HG02884 (cell line): ENCODE measurements around the gene TCN2.
"Not testable (repeated sequence)": the region's sequence is repeated elsewhere in the genome, so short reads cannot be mapped to it uniquely, and the experiment has no call there.

ENCODE experiments used
- ATAC-seq: cut with Tn5 transposase; IDR thresholded peaks from one replicate; pipeline ENCODE4 v1.9.1; 2021; ENCODE audit warnings: mild to moderate bottlenecking, moderate library complexity; ENCODE audit not compliant: unreplicated experiment

TCN2 gene

GRCh38 chr22:30575859-30576258, 31.1 kb upstream of the TCN2 start:
- no peak for ATAC-seq

- ATAC-seq, result no peak
These were observed 28.5 kb upstream of the TCN2 start for GRCh38 chr22:30578481-30578880.

GRCh38 chr22:30580896-30581295, 26.1 kb upstream of the TCN2 start:
- ATAC-seq, result no peak

GRCh38 chr22:30582051-30582450, 24.9 kb upstream of the TCN2 start:
- no peak for ATAC-seq

DNA sequence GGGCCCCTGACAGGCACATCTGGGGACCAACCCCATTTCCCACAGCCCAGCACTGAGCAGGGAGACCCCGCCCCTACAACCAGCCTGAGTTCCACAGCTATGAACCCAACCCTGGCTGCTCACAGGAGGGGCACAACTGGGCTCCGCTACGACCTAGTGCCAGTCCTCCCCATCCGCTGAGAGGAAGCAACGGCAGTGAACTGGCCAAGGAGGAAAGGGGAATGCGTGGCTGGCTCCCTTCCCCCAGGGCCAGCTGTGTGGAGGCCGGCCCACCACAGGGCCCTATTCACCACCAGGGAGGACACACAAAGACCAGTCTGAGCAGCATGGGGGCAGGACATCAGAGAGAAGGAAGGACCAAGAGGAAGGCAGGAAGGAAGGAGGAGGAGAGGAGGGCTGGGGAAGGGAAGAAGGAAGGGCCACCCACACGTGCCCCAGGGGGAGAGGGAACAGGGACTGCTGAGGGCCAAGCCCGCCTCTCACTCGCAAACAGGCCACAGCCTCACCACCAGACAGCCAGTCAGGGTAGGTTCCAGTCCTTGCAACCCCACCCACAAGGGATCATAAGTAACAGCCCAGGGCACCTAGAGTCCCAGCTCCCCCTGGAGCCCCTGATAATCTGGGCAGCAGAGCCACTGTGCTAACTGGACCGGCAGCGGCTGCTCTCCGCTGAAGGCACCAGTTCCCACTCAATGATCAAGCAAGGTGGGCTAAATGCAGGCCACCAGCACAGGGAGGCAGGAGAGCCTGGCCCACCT, 24.0 kb upstream of the TCN2 start:
- no peak for ATAC-seq

DNA sequence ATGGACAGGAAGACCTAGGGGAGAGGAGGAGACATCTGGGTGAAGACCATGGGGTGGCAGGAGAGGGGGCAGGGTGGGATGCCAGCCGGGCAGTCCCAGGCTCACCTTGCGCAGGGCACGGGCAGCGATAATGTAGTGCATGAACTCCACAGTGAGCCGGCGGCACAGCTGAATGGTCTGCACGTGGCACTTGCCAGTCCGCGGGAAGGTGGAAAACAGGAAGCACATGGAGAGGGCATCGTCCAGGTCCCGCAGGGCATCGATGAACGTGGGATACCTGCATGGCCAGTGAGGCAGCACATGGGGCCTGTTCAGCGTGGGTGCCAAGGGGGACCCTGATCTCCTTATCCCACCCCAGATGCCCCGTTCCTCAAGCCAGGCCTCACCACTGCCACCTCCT, 22.5 kb upstream of the TCN2 start:
- no peak for ATAC-seq

DNA sequence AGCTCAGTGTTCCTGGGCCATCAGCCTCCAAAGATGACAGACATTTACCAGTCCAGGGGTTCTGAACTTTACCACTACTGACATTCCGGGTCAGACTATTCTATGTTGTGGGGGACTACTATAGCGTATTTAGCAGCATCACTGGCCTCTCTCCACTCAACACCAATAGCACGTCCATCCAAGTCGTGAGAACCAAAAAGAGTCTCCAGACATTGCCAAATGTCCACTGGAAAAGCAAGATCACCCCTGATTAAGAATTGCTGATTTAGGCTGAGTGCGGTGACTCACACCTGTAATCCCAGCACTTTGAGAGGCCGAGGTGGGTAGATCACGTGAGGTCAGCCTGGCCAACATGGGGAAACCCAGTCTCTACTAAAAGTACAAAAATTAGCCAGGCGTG, 20.6 kb upstream of the TCN2 start:
- no peak for ATAC-seq

DNA sequence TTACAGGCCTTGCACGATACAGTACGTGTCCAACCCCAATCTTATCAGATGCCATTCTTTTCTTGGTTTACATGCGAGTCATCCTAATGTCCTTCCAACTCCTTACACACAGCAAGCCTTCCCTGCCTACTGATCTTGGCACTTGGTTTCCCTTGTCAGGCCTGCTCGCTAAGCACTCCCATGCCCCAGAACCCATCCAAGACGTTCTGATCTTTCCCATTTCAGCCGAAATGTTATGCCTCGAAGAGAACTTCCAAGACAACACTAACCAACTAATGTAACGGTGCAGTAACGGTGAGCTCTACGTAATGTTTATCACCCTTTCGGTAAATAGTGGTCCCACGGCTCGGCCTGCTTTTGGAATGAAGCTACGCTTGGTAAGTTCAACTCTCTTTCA, 15.8 kb upstream of the TCN2 start:
- no peak for ATAC-seq

DNA sequence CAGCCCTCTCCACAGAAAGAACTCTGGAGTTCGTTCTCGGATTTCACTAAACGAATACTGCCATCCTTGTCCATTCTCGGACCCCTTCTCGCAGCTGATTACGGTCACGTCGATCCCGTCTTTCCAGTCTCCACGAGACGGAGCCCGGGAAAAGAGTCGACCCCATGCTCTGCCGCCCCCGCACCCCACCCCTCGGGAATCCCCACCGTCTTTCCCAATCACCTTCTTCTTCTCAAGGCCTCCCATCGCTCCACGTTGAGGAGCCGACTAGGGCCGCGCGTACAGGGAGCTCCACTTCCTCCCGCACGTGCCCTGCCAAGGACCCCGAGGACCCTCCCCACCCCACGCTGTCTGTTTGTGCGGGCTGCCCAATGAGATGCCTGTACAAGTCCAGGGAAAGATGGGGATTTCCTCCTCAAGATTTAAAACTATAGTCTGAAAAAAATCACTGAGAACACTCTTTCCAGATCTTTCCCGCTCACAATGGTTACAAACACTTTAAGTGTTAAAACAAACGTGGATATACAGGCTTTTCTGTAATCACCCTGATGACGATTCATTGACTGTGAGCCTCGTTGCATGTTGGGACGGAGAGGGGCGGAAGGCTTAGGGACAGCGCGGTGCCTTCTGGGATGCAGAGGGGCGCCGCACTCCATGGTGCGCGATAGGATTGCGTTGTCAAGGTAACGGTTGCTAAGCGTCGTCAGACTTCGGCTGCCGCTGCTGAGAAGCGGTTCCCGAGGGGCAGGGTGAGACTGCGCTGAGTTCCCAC, 15.2 kb upstream of the TCN2 start, which contains the start of gene PES1:
Gene PES1, minus strand, starts transcription at position 323 of the 772 bp plus-strand sequence. Its CDS starts 77 bp downstream, at position 246.
- peak; percentile 87 for ATAC-seq

DNA sequence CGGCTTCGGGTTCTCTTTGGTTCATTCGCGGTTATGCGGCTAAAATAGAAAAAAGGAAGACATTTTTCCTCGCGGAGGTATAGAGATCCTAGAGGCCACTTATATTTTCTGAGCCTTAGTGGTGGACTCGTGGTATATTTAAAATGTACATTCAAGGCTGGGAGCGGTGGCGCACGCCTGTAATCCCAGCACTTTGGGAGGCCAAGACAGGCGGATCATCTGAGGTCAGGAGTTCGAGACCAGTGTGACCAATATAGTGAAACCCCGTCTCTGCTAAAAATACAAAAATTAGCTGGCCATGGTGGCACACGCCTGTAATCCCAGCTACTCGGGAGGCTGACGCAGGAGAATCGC, 14.6 kb upstream of the TCN2 start:
- not testable (repeated sequence) for ATAC-seq

- no peak for ATAC-seq
These were observed 10.8 kb upstream of the TCN2 start for GRCh38 chr22:30596199-30596598.

- ATAC-seq, result no peak
These were observed 10.1 kb upstream of the TCN2 start for GRCh38 chr22:30596886-30597285.

DNA sequence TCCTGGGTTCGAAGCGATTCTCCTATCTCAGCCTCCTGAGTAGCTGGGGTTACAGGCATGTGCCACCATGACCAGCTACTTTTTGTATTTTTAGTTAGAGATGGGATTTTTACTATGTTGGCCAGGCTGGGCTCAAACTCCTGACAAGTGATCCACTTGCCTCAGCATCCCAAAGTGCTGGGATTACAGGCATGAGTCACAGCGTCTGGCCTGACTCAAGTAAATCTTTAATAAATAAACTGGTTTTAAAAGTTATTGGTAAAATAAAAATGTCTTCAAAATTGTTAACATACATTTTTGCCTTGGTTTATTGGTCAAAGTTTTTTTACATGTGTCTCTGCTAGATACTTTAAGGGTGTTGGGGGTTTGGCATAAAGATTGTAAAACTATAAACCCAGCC, 8.0 kb upstream of the TCN2 start:
- ATAC-seq, result no peak

DNA sequence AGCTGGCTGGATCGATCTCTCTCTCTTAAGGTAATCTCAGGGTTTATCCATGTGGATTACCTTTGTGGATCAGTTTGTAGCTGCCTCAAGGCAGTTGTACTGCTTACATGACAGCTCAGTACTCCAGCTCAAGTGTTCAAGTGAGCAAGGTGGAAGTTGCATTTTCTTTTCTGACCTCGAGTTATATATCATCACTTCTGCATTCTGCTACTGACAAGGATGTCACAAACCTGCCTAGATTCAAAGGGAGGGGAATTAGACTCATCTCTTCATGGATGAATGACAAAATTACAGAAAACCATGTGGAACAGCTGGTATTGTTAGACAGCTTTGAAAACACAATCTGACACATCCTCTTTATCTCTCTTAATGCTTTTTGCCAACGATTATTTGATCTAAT, 6.1 kb upstream of the TCN2 start:
- no peak for ATAC-seq

DNA sequence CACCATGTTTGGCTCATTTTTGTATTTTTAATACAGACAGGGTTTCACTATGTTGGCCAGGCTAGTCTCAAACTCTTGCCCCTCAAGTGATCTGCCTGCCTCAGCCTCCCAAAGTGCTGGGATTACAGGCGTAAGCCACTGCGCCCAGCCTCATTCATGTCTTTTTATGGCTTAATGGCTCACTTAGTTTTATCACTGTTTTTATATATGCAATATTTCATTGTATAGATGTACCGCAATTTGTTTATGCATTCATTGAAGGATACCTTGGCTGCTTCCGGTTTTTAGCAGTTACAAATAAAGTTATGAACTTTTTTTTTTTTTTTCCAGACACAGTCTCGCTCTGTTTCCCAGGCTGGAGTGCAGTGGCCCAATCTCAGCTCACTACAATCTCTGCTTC, 5.5 kb upstream of the TCN2 start:
- no peak for ATAC-seq

DNA sequence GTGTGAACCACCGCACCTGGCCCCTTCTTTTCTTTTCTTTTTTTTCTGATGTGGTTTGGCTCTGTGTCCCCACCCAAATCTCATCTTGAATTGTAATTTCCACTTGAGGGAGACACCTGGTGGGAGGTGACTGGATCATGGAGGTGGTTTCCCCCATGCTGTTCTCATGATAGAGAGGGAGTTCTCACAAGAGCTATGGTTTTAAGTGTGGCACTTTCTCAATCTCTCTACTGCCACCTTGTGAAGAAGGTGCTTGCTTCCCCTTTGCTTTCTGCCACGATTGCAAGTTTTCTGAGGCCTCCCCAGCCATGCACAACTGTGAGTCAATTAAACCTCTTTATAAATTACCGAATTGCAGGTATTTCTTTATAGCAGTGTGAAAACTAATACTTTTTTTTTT, 4.9 kb upstream of the TCN2 start:
- ATAC-seq, result no peak

- no peak for ATAC-seq
These were observed 3.2 kb upstream of the TCN2 start for GRCh38 chr22:30603801-30604200.

GRCh38 chr22:30604723-30605122, 2.3 kb upstream of the TCN2 start:
- no peak for ATAC-seq

- no peak for ATAC-seq
These were observed 1.4 kb upstream of the TCN2 start for GRCh38 chr22:30605449-30606110.

DNA sequence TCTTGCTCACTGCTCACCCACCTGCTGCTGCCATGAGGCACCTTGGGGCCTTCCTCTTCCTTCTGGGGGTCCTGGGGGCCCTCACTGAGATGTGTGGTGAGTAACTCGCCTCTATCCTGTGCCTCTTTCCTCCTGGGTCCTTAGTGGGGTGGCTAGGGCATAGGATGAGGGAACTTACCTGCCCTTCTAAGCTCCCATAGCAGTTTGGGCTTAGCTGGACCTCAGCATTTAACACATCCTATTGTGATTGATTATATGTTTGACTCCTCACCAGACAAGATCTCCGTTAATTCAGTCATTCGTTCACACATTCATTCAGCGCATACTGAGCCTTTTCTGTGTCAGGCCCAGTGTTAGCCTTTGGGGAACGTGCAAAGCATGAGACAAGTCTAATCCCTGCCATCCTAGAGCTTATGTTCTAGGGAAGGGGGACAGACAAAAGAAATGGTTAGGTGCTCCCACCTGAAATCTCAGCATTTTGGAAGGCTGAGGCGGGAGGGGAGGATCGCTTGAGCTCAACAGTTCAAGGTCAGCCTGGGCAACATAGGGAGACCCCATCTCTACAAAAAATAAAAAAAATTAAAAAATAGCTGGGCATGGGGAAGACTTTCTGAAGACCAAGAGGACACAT, 441 bp downstream of the TCN2 start:
- ATAC-seq, result no peak

DNA sequence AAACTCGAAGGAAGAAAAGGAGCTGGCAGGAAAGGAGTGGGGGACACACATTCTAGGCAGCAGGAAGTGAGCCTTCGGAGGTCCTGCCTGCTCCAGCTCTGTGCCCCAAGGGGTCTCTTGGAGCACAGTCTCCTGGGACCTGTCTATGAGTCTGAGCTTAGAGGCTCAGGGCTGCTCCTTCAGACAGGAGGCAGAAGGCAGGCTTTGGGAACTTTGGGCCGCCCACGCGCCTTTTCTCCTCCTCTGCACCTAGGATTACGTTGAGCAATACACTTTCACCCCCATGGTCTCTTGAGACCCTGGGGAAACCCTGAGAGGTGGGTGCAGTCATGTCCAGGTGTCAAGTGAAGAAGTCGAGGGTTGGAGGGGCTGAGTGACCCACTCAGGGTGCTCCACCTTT, 965 bp downstream of the TCN2 start:
- no peak for ATAC-seq
